IMR-90 (cell line): ENCODE measurements around the gene LRFN4. TPM values are rescaled to one million over a fixed set of nuclear protein-coding genes. Genes with fewer than 3 reads are reported as not detected.

ENCODE experiments used
- ATAC-seq: fragments of 200-7000 bp; cut with Tn5 transposase; 2 replicates; pipeline ENCODE4 v1.9.1; 2020; ENCODE audit warnings: low read depth, mild to moderate bottlenecking, moderate library complexity
- BruUV-seq: library from RNA; stranded (reverse); fragments of 400-500 nt; replicated peaks from 2 replicates; lab custom pipeline; 2021; lab: Mats Ljungman, UMichigan
- CTCF ChIA-PET: fragments of 300-600 bp; formaldehyde crosslinking; extraction: SDS; loops from one replicate; lab custom pipeline; 2021; ENCODE audit warnings: antibody characterized with exemption; lab: Yijun Ruan, JAX
- POLR2A ChIA-PET: fragments of 300-600 bp; sonication (Branson Sonifier 250); formaldehyde crosslinking; loops from one replicate; lab custom pipeline; 2022; ENCODE audit warnings: antibody characterized with exemption; ENCODE audit not compliant: unreplicated experiment; lab: Charles Lee
- DNase-seq: peaks from one replicate; pipeline ENCODE4 v3.0.0; 2013
- H2AFZ ChIP-seq: replicated peaks from 2 replicates; pipeline ENCODE3; 2013; ENCODE audit warnings: low read length, mild to moderate bottlenecking; ENCODE audit not compliant: poor library complexity
- H2AK5ac ChIP-seq: 2 replicates; pipeline ENCODE4 v1.6.1; 2013; ENCODE audit warnings: low read depth, low read length, inconsistent platforms
- H2AK9ac ChIP-seq: replicated peaks from 2 replicates; pipeline ENCODE3; 2013; ENCODE audit warnings: mild to moderate bottlenecking, low read depth, low read length, moderate library complexity; ENCODE audit not compliant: poor library complexity
- H2BK120ac ChIP-seq: 2 replicates; pipeline ENCODE4 v1.6.1; 2013; ENCODE audit warnings: low read depth, low read length, inconsistent platforms
- H2BK15ac ChIP-seq: 3 replicates; pipeline ENCODE4 v1.6.1; 2013; ENCODE audit warnings: low read depth, low read length, inconsistent platforms
- H2BK20ac ChIP-seq: 2 replicates; pipeline ENCODE4 v1.6.1; 2013; ENCODE audit warnings: low read depth, mild to moderate bottlenecking, inconsistent platforms, low read length, moderate library complexity
- H2BK5ac ChIP-seq: 2 replicates; pipeline ENCODE4 v1.6.1; 2013; ENCODE audit warnings: mild to moderate bottlenecking, low read depth, low read length, inconsistent platforms; ENCODE audit not compliant: poor library complexity, severe bottlenecking
- H3K14ac ChIP-seq: replicated peaks from 2 replicates; pipeline ENCODE4 v1.6.1; 2013; ENCODE audit warnings: low read depth, low read length, inconsistent platforms
- H3K18ac ChIP-seq: 2 replicates; pipeline ENCODE4 v1.6.1; 2013; ENCODE audit warnings: low read depth, low read length, control low read depth
- H3K23ac ChIP-seq: 2 replicates; pipeline ENCODE4 v1.6.1; 2013; ENCODE audit warnings: low read depth, low read length, inconsistent platforms
- H3K27ac ChIP-seq: 2 replicates; pipeline ENCODE4 v1.5.1; 2013; ENCODE audit warnings: mild to moderate bottlenecking, control low read depth, low read length; ENCODE audit not compliant: insufficient read depth
- H3K27me3 ChIP-seq: 2 replicates; pipeline ENCODE4 v1.6.1; 2013; ENCODE audit warnings: low read length; ENCODE audit not compliant: control insufficient read depth, insufficient read depth
- H3K36me3 ChIP-seq: 2 replicates; pipeline ENCODE4 v1.6.1; 2013; ENCODE audit warnings: low read length, mixed read lengths; ENCODE audit not compliant: control insufficient read depth, insufficient read depth
- H3K4ac ChIP-seq: 2 replicates; pipeline ENCODE4 v1.6.1; 2013; ENCODE audit warnings: low read depth, low read length, inconsistent platforms
- H3K4me1 ChIP-seq: 2 replicates; pipeline ENCODE4 v1.6.1; 2013; ENCODE audit warnings: low read length, mixed read lengths; ENCODE audit not compliant: control insufficient read depth, insufficient read depth
- H3K4me2 ChIP-seq: 2 replicates; pipeline ENCODE4 v1.6.1; 2013; ENCODE audit warnings: low read depth, mild to moderate bottlenecking, control low read depth, low read length, moderate library complexity
- H3K4me3 ChIP-seq: 2 replicates; pipeline ENCODE4 v1.5.1; 2013; ENCODE audit warnings: low read depth, mild to moderate bottlenecking, control low read depth, low read length, moderate library complexity; ENCODE audit not compliant: insufficient read depth
- H3K56ac ChIP-seq: 2 replicates; pipeline ENCODE4 v1.6.1; 2013; ENCODE audit warnings: low read length, inconsistent platforms; ENCODE audit not compliant: insufficient read depth; ENCODE audit errors: extremely low read depth
- H3K79me1 ChIP-seq, 2 experiments: 2 replicates each; pipeline ENCODE4 v1.6.1; 2013; ENCODE audit warnings: low read length in 2 of 2, inconsistent platforms in 1 of 2, low read depth in 1 of 2
- H3K9ac ChIP-seq: 2 replicates; pipeline ENCODE4 v1.6.1; 2013; ENCODE audit warnings: low read depth, low read length, control low read depth
- H3K9me1 ChIP-seq: 2 replicates; pipeline ENCODE4 v1.6.1; 2013; ENCODE audit warnings: low read length, inconsistent platforms; ENCODE audit not compliant: insufficient read depth
- H3K9me3 ChIP-seq: 2 replicates; pipeline ENCODE4 v1.6.1; 2013; ENCODE audit warnings: low read length; ENCODE audit not compliant: control insufficient read depth, insufficient read depth
- H4K20me1 ChIP-seq: 2 replicates; pipeline ENCODE4 v1.6.1; 2013; ENCODE audit warnings: low read length, inconsistent platforms; ENCODE audit not compliant: insufficient read depth
- H4K5ac ChIP-seq: 2 replicates; pipeline ENCODE4 v1.6.1; 2013; ENCODE audit warnings: mild to moderate bottlenecking, low read depth, low read length, control low read depth
- H4K8ac ChIP-seq, 2 experiments: 2 replicates each; pipeline ENCODE4 v1.6.1; 2013; ENCODE audit warnings: low read depth in 2 of 2, low read length in 2 of 2, control low read depth in 1 of 2, inconsistent platforms in 1 of 2
- H4K91ac ChIP-seq: 2 replicates; pipeline ENCODE4 v1.6.1; 2013; ENCODE audit warnings: low read depth, low read length, inconsistent platforms; ENCODE audit not compliant: insufficient read depth
- BHLHE40 ChIP-seq: fragments of 150-350 bp; IDR thresholded peaks from 2 replicates; pipeline ENCODE4 v1.6.1; 2016; ENCODE audit warnings: mild to moderate bottlenecking, low read depth, low read length
- CEBPB ChIP-seq: IDR thresholded peaks from 2 replicates; pipeline ENCODE4 v1.6.1; 2012; ENCODE audit warnings: low read depth, low read length, improper control_type of control experiment
- FOS ChIP-seq: fragments of 150-350 bp; IDR thresholded peaks from 2 replicates; pipeline ENCODE4 v1.6.1; 2016; ENCODE audit warnings: low read depth, low read length
- MAFK ChIP-seq: IDR thresholded peaks from 2 replicates; pipeline ENCODE4 v1.6.1; 2012; ENCODE audit warnings: low read depth, low read length, improper control_type of control experiment
- MAZ ChIP-seq: IDR thresholded peaks from 2 replicates; pipeline ENCODE4 v1.6.1; 2012; ENCODE audit warnings: low read depth, mild to moderate bottlenecking, low read length, improper control_type of control experiment, moderate library complexity, borderline replicate concordance
- MXI1 ChIP-seq: IDR thresholded peaks from 2 replicates; pipeline ENCODE4 v1.6.1; 2012; ENCODE audit warnings: low read depth, mild to moderate bottlenecking, low read length, moderate library complexity, borderline replicate concordance
- NFE2L2 ChIP-seq: fragments of 150-350 bp; IDR thresholded peaks from 2 replicates; pipeline ENCODE4 v1.6.1; 2016; ENCODE audit warnings: low read depth, mild to moderate bottlenecking, low read length
- POLR2A ChIP-seq: IDR thresholded peaks from 2 replicates; pipeline ENCODE4 v1.6.1; 2012; ENCODE audit warnings: mild to moderate bottlenecking, low read depth, low read length
- RAD21 ChIP-seq: IDR thresholded peaks from 2 replicates; pipeline ENCODE4 v1.6.1; 2012; ENCODE audit warnings: low read length, improper control_type of control experiment
- RCOR1 ChIP-seq: IDR thresholded peaks from 2 replicates; pipeline ENCODE4 v1.6.1; 2012; ENCODE audit warnings: mild to moderate bottlenecking, low read length, improper control_type of control experiment; ENCODE audit not compliant: insufficient replicate concordance
- RFX5 ChIP-seq: IDR thresholded peaks from 2 replicates; pipeline ENCODE4 v1.8.0; 2012; ENCODE audit warnings: low read depth, mild to moderate bottlenecking, low read length, moderate library complexity
- SMC3 ChIP-seq: fragments of 150-350 bp; IDR thresholded peaks from 2 replicates; pipeline ENCODE4 v1.6.1; 2016; ENCODE audit warnings: low read depth, mild to moderate bottlenecking, antibody characterized with exemption, low read length, moderate library complexity
- WGBS, 2 experiments: methylation state at CpG; one replicate each; pipeline versions ENCODE4 v1.1.5 to v1.1.7; 2013; ENCODE audit warnings: missing lambda C conversion rate in 2 of 2; ENCODE audit not compliant: insufficient read length in 1 of 2; ENCODE audit errors: extremely low coverage in 2 of 2; 5-methylcytosine and 5-hydroxymethylcytosine counted together
- dilution Hi-C: fragments of 300-500 bp; cut with HindIII; formaldehyde crosslinking; loops from one replicate; pipeline ENCODE4 v1.14.3; 2018; ENCODE audit warnings: low sequenced_read_pairs; ENCODE audit not compliant: unreplicated experiment
- in situ Hi-C: fragments of 300-500 bp; cut with MboI; formaldehyde crosslinking; loops from 3 replicates; pipeline ENCODE4 v1.14.3; 2019; ENCODE audit warnings: low sequenced_read_pairs, inconsistent platforms, mixed read lengths
- intact Hi-C: fragments of 100-400 bp; cut with micrococcal nuclease; formaldehyde crosslinking; loops from 2 replicates; pipeline ENCODE4 v1.10.0; 2022
- polyA plus RNA-seq, 3 experiments: library from polyadenylated mRNA; depleted of rRNA; stranded (reverse); fragments of >200 nt; gene quantifications; 2 replicates each; pipeline ENCODE4 v1.2.3, GENCODE V29; 2012; ENCODE audit warnings: low replicate concordance in 1 of 3
- total RNA-seq: library from RNA; depleted of rRNA; stranded (reverse); fragments of >200 nt; gene quantifications from 2 replicates; pipeline ENCODE4 v1.2.3, GENCODE V29; 2012
- TF ChIP-seq, protein P1 (sequence below): fragments of 150-350 bp; IDR thresholded peaks from 2 replicates; pipeline ENCODE4 v1.6.1; 2016; ENCODE audit warnings: low read depth, mild to moderate bottlenecking, low read length, moderate library complexity, borderline replicate concordance
- TF ChIP-seq, protein P2 (sequence below): conservative IDR thresholded peaks from 2 replicates; pipeline ENCODE4 v1.5.1; 2012; ENCODE audit warnings: mild to moderate bottlenecking, low read depth, low read length, improper control_type of control experiment

The LRFN4 gene
- total and polyA plus RNA-seq, 2 of the 4 experiments (the other 2 are of a cell fraction) = 6.1 to 18.9 TPM

DNA sequence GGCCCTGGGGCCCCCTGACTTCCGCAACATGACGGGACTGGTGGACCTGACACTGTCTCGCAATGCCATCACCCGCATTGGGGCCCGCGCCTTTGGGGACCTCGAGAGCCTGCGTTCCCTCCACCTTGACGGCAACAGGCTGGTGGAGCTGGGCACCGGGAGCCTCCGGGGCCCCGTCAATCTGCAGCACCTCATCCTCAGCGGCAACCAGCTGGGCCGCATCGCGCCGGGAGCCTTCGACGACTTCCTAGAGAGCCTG, 992 bp downstream of the LRFN4 start:
- Histone ChIP-seq H4K5ac (no peak overlapping the region), H2BK15ac (no peak overlapping the region), H2AK5ac (no peak overlapping the region; the same call in 1 of the 2 replicates), H2AFZ (peak overlapping the region; percentile 81), H3K9ac (no peak overlapping the region), H2AK9ac (peak overlapping the region; percentile 99), H3K18ac (no peak overlapping the region), H3K27ac (no peak overlapping the region; the same call in 1 of the 2 replicates), H3K4ac (0 out of 2 replicates have a peak overlapping the region, but pooled peaks have one; percentile 80), H4K8ac (no peak overlapping the region), H3K56ac (no peak overlapping the region), H3K79me1 (peaks cover 3 to 30% of the 10 kb centered on the region in 2 experiments; a peak in 2 of 4 replicates), H3K14ac (no peak overlapping the region), H3K36me3 (peaks cover 21% of the 10 kb centered on the region; the same call in 1 of the 2 replicates), H2BK20ac (no peak overlapping the region), H3K23ac (no peak overlapping the region), H3K9me3 (no peaks in the 10 kb centered on the region), H4K91ac (no peak overlapping the region), H3K4me2 (no peak overlapping the region), H4K20me1 (peaks cover 6% of the 10 kb centered on the region; the same call in 1 of the 2 replicates), H2BK120ac (no peak overlapping the region), H3K4me1 (peaks cover 4% of the 10 kb centered on the region), H3K27me3 (no peaks in the 10 kb centered on the region), H2BK5ac (no peak overlapping the region), H3K4me3 (no peak overlapping the region), H3K9me1 (peaks cover 15% of the 10 kb centered on the region; the same call in 1 of the 2 replicates)
- ATAC-seq (no peak), DNase-seq (no peak)
- dilution Hi-C loops = no loop called here
- in situ Hi-C loops = no loop called here
- TF ChIP-seq MAZ = no peak
- TF ChIP-seq RCOR1 = no peak
- TF ChIP-seq MAFK = no peak
- no peak for TF ChIP-seq MXI1
- no peak for TF ChIP-seq RAD21
- no peak for TF ChIP-seq POLR2A
- no peak for TF ChIP-seq FOS
- TF ChIP-seq BHLHE40 = no peak
- TF ChIP-seq, protein P1, sequence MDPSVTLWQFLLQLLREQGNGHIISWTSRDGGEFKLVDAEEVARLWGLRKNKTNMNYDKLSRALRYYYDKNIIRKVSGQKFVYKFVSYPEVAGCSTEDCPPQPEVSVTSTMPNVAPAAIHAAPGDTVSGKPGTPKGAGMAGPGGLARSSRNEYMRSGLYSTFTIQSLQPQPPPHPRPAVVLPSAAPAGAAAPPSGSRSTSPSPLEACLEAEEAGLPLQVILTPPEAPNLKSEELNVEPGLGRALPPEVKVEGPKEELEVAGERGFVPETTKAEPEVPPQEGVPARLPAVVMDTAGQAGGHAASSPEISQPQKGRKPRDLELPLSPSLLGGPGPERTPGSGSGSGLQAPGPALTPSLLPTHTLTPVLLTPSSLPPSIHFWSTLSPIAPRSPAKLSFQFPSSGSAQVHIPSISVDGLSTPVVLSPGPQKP = no peak
- TF ChIP-seq, protein P2, sequence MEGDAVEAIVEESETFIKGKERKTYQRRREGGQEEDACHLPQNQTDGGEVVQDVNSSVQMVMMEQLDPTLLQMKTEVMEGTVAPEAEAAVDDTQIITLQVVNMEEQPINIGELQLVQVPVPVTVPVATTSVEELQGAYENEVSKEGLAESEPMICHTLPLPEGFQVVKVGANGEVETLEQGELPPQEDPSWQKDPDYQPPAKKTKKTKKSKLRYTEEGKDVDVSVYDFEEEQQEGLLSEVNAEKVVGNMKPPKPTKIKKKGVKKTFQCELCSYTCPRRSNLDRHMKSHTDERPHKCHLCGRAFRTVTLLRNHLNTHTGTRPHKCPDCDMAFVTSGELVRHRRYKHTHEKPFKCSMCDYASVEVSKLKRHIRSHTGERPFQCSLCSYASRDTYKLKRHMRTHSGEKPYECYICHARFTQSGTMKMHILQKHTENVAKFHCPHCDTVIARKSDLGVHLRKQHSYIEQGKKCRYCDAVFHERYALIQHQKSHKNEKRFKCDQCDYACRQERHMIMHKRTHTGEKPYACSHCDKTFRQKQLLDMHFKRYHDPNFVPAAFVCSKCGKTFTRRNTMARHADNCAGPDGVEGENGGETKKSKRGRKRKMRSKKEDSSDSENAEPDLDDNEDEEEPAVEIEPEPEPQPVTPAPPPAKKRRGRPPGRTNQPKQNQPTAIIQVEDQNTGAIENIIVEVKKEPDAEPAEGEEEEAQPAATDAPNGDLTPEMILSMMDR = no peak
- TF ChIP-seq SMC3 = no peak
- TF ChIP-seq NFE2L2 = no peak
- TF ChIP-seq CEBPB = no peak
- TF ChIP-seq RFX5 = no peak
- WGBS, 2 experiments = 100% methylated on average over 7 of the region's 19 CpGs; no CpG with 5 or more reads in 1 of the 2 experiments
- ChIA-PET POLR2A (no interaction called here), CTCF (no interaction called here)
- intact Hi-C loops = loop anchor here (5.0 kb wide), 2 partner anchors 114 to 174 kb away; no protein-coding TSS in a partner anchor
- no TSS peak for BruUV-seq
